Gastrocnemius medialis (tissue), 4 donors: ENCODE data around the gene DHX8. TPM values are rescaled to one million over a fixed set of nuclear protein-coding genes. Genes with fewer than 3 reads are reported as not detected.

Experiments used
- ATAC-seq, 2 donors: fragments of 150-250 bp; one replicate each; pipeline ENCODE4 v1.9.1; 2016
- DNase-seq, 2 donors: peaks; one replicate each; pipeline ENCODE4 v3.0.0-alpha.2; 2019
- H3K27ac ChIP-seq, 4 donors: fragments of 200-600 bp; sonication (generic); 1 replicate in 1 of 4; 2 replicates in 3 of 4; pipeline ENCODE4 v1.5.1; 2016 to 2018; ENCODE audit warnings: mild to moderate bottlenecking in 2 of 4, moderate library complexity in 1 of 4
- H3K27me3 ChIP-seq, 3 donors: fragments of 200-600 bp; sonication (generic) in 2 of 3; 1 replicate in 1 of 3; 2 replicates in 2 of 3; pipeline versions ENCODE4 v1.5.1 to v1.6.0; 2016 to 2019; ENCODE audit warnings: mild to moderate bottlenecking in 1 of 3, moderate library complexity in 1 of 3
- H3K36me3 ChIP-seq, 2 donors: fragments of 200-600 bp; sonication (generic) in 1 of 2; one replicate each; pipeline ENCODE4 v1.5.1; 2017 to 2018
- H3K4me1 ChIP-seq, 2 donors: fragments of 200-600 bp; sonication (generic) in 1 of 2; one replicate each; pipeline ENCODE4 v1.5.1; 2016 to 2017; ENCODE audit warnings: mild to moderate bottlenecking in 2 of 2
- H3K4me3 ChIP-seq, 4 donors: fragments of 200-600 bp; sonication (generic) in 3 of 4; 1 replicate in 1 of 4; 2 replicates in 3 of 4; pipeline ENCODE4 v1.5.1; 2016 to 2019; ENCODE audit warnings: mild to moderate bottlenecking in 2 of 4
- H3K9me3 ChIP-seq, 3 donors: fragments of 200-600 bp; sonication (generic) in 2 of 3; 1 replicate in 1 of 3; 2 replicates in 2 of 3; pipeline ENCODE4 v1.5.1; 2016 to 2019
- POLR2A ChIP-seq, 2 donors: fragments of 450-650 bp; IDR thresholded peaks; one replicate each; pipeline ENCODE4 v1.6.1; 2017; ENCODE audit warnings: antibody characterized with exemption in 2 of 2, mild to moderate bottlenecking in 2 of 2, moderate library complexity in 2 of 2
- in situ Hi-C, 4 donors: fragments of 200-750 bp; cut with MboI; loops; one replicate each; pipeline versions ENCODE4 v1.15.0 to v1.8.0; 2017; ENCODE audit warnings: low sequenced_read_pairs in 4 of 4
- intact Hi-C: fragments of 100-400 bp; cut with DNase I; formaldehyde crosslinking; loops from one replicate; pipeline ENCODE4 v1.15.1; 2023; ENCODE audit warnings: low total_unique reads
- total RNA-seq, 4 donors: library from RNA; depleted of rRNA; stranded (reverse); fragments of >200 nt; gene quantifications; one replicate each; pipeline versions ENCODE4 v1.1.0 to v1.2.3, GENCODE V29; 2016
- TF ChIP-seq, protein P1 (sequence below), 5 experiments: fragments of 450-650 bp in 3 of 5; fragments of 200-600 bp in 2 of 5; sonication (generic) in 2 of 5; IDR thresholded peaks in 4 of 5; conservative IDR thresholded peaks in 1 of 5; 1 replicate in 4 of 5; 2 replicates in 1 of 5; pipeline ENCODE4 v1.5.1; 2016 to 2019; ENCODE audit warnings: antibody characterized with exemption in 5 of 5, mild to moderate bottlenecking in 3 of 5, moderate library complexity in 3 of 5

Gene DHX8
- total RNA-seq, 4 donors from 2014 or later = 24.0 to 30.3 (median 27.2) TPM

- DNase-seq (no peak), ATAC-seq (no peak)
- Histone ChIP-seq H3K4me3 (no peak overlapping the region), H3K27me3 (no peaks in the 10 kb centered on the region), H3K27ac (no peak overlapping the region), H3K9me3 (no peaks in the 10 kb centered on the region), H3K4me1 (no peaks in the 10 kb centered on the region), H3K36me3 (no peaks in the 10 kb centered on the region)
- TF ChIP-seq, protein P1, sequence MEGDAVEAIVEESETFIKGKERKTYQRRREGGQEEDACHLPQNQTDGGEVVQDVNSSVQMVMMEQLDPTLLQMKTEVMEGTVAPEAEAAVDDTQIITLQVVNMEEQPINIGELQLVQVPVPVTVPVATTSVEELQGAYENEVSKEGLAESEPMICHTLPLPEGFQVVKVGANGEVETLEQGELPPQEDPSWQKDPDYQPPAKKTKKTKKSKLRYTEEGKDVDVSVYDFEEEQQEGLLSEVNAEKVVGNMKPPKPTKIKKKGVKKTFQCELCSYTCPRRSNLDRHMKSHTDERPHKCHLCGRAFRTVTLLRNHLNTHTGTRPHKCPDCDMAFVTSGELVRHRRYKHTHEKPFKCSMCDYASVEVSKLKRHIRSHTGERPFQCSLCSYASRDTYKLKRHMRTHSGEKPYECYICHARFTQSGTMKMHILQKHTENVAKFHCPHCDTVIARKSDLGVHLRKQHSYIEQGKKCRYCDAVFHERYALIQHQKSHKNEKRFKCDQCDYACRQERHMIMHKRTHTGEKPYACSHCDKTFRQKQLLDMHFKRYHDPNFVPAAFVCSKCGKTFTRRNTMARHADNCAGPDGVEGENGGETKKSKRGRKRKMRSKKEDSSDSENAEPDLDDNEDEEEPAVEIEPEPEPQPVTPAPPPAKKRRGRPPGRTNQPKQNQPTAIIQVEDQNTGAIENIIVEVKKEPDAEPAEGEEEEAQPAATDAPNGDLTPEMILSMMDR (IDR thresholded peaks at IDR 0.05 in 4 of 5, conservative IDR thresholded peaks at IDR 0.05 in 1 of 5) = no peak
- no peak for TF ChIP-seq POLR2A (IDR thresholded peaks at IDR 0.05)
- in situ Hi-C loops (no loop called here), intact Hi-C loops (no loop called here)
Measured at GRCh38 chr17:43442711-43443110, 41.1 kb upstream of the DHX8 start.

GRCh38 chr17:43443381-43443780 lies 40.4 kb upstream of the DHX8 start:
- intact Hi-C loops = no loop called here
- in situ Hi-C loops = no loop called here
- TF ChIP-seq, protein P1 (IDR thresholded peaks at IDR 0.05 in 4 of 5, conservative IDR thresholded peaks at IDR 0.05 in 1 of 5) = no peak
- no peak for TF ChIP-seq POLR2A (IDR thresholded peaks at IDR 0.05)

GRCh38 chr17:43444223-43445008 lies 39.4 kb upstream of the DHX8 start:
- TF ChIP-seq, protein P1 (IDR thresholded peaks at IDR 0.05 in 4 of 5, conservative IDR thresholded peaks at IDR 0.05 in 1 of 5) = no peak
- no peak for TF ChIP-seq POLR2A (IDR thresholded peaks at IDR 0.05)
- no peaks in the 10 kb centered on the region for H3K27me3 ChIP-seq
- no peaks in the 10 kb centered on the region for H3K36me3 ChIP-seq
- intact Hi-C loops = no loop called here
- H3K9me3 ChIP-seq = no peaks in the 10 kb centered on the region
- no peaks in the 10 kb centered on the region for H3K4me1 ChIP-seq
- no peak overlapping the region for H3K4me3 ChIP-seq
- in situ Hi-C loops = no loop called here
- DNase-seq (no peak), ATAC-seq (no peak)
- no peak overlapping the region for H3K27ac ChIP-seq

More at GRCh38 chr17:43443381-43443780, 40.4 kb upstream of the DHX8 start:
- Histone ChIP-seq H3K27ac (no peak overlapping the region), H3K4me1 (no peaks in the 10 kb centered on the region), H3K27me3 (no peaks in the 10 kb centered on the region), H3K4me3 (no peak overlapping the region), H3K36me3 (no peaks in the 10 kb centered on the region), H3K9me3 (no peaks in the 10 kb centered on the region)
- no peak for DNase-seq
- ATAC-seq = no peak

GRCh38 chr17:43445009-43445589 lies 38.7 kb upstream of the DHX8 start:
- H3K36me3 ChIP-seq = no peaks in the 10 kb centered on the region
- no peaks in the 10 kb centered on the region for H3K27me3 ChIP-seq
- no peak overlapping the region for H3K4me3 ChIP-seq
- no peaks in the 10 kb centered on the region for H3K9me3 ChIP-seq
- TF ChIP-seq, protein P1 (IDR thresholded peaks at IDR 0.05 in 4 of 5, conservative IDR thresholded peaks at IDR 0.05 in 1 of 5) = no peak
- TF ChIP-seq POLR2A (IDR thresholded peaks at IDR 0.05) = no peak
- ATAC-seq (no peak), DNase-seq (no peak)
- intact Hi-C loops (no loop called here), in situ Hi-C loops (no loop called here)
- no peak overlapping the region for H3K27ac ChIP-seq
- H3K4me1 ChIP-seq = no peaks in the 10 kb centered on the region
